ENCODE measurements around the gene NCOR1.

Gene NCOR1

GRCh38 chr17:15998031-15998562 lies 217.2 kb downstream of the NCOR1 start:
- H3K4me1 ChIP-seq (ENCODE audit: control extremely low read depth in 1 of 4, control insufficient read depth in 4 of 4, insufficient read depth in 4 of 4, low read length in 3 of 4) = peaks cover 9 to 24% (median 18%) of the 10 kb centered on the region in 4 experiments
- H3K4me3 ChIP-seq (ENCODE audit: control insufficient read depth in 1 of 7, extremely low read depth in 1 of 7, insufficient read depth in 4 of 7, low read depth in 2 of 7, low read length in 6 of 7) = peak overlapping the region in 1 of 7 experiments; percentile 64
- H3K27ac ChIP-seq (ENCODE audit: insufficient read depth in 1 of 2, low read depth in 1 of 2, low read length in 2 of 2, poor library complexity in 1 of 2, severe bottlenecking in 2 of 2) = no peak overlapping the region
- DNase-seq = no peak
- H3K9me3 ChIP-seq (ENCODE audit: control extremely low read depth in 1 of 5, control insufficient read depth in 4 of 5, insufficient read depth in 2 of 5, low read depth in 1 of 5, low read length in 4 of 5) = peaks cover 0 to 5% (median 3%) of the 10 kb centered on the region in 5 experiments
- H3K36me3 ChIP-seq (ENCODE audit: control insufficient read depth in 4 of 4, insufficient read depth in 4 of 4, low read length in 3 of 4) = peaks cover 4 to 35% (median 22%) of the 10 kb centered on the region in 4 experiments
- POLR2A ChIA-PET = interaction anchor here (2.2 kb wide), 1 partner anchor 54 kb away, joined by 5 read pairs; the partner anchor contains the start of gene ADORA2B
- CTCF ChIA-PET = interaction anchor here (0.6 to 3.1 kb wide), 6 partner anchors 28 to 170 kb away, joined by 3 to 14 read pairs (median 5); partner anchors contain the start of gene ADORA2B
- H3K27me3 ChIP-seq (replicated peaks in 2 of 5; ENCODE audit: control insufficient read depth in 4 of 5, insufficient read depth in 5 of 5, low read length in 4 of 5) = no peaks in the 10 kb centered on the region
- 100% methylated on average over 1 of the region's 4 CpGs for WGBS (ENCODE audit: insufficient coverage)

GRCh38 chr17:15996322-15996721 lies 219.0 kb downstream of the NCOR1 start:
- H3K4me1 ChIP-seq (ENCODE audit: control extremely low read depth in 1 of 4, control insufficient read depth in 4 of 4, insufficient read depth in 4 of 4, low read length in 3 of 4) = peaks cover 9 to 24% (median 16%) of the 10 kb centered on the region in 4 experiments
- no peaks in the 10 kb centered on the region for H3K27me3 ChIP-seq (replicated peaks in 2 of 5; ENCODE audit: control insufficient read depth in 4 of 5, insufficient read depth in 5 of 5, low read length in 4 of 5)
- peaks cover 0 to 17% (median 7%) of the 10 kb centered on the region in 4 experiments for H3K36me3 ChIP-seq (ENCODE audit: control insufficient read depth in 4 of 4, insufficient read depth in 4 of 4, low read length in 3 of 4)
- WGBS (ENCODE audit: insufficient coverage) = 85% methylated on average over 5 of the region's 6 CpGs
- H3K4me3 ChIP-seq (ENCODE audit: control insufficient read depth in 1 of 7, extremely low read depth in 1 of 7, insufficient read depth in 4 of 7, low read depth in 2 of 7, low read length in 6 of 7) = no peak overlapping the region
- ChIA-PET POLR2A (no interaction called here), CTCF (interaction anchor here (1.2 to 3.1 kb wide), 4 partner anchors 12 to 146 kb away, joined by 4 to 14 read pairs (median 6); partner anchors contain the start of gene ADORA2B)
- no peak overlapping the region for H3K27ac ChIP-seq (ENCODE audit: insufficient read depth in 1 of 2, low read depth in 1 of 2, low read length in 2 of 2, poor library complexity in 1 of 2, severe bottlenecking in 2 of 2)
- H3K9me3 ChIP-seq (ENCODE audit: control extremely low read depth in 1 of 5, control insufficient read depth in 4 of 5, insufficient read depth in 2 of 5, low read depth in 1 of 5, low read length in 4 of 5) = no peaks in the 10 kb centered on the region
- no peak for DNase-seq

DNA sequence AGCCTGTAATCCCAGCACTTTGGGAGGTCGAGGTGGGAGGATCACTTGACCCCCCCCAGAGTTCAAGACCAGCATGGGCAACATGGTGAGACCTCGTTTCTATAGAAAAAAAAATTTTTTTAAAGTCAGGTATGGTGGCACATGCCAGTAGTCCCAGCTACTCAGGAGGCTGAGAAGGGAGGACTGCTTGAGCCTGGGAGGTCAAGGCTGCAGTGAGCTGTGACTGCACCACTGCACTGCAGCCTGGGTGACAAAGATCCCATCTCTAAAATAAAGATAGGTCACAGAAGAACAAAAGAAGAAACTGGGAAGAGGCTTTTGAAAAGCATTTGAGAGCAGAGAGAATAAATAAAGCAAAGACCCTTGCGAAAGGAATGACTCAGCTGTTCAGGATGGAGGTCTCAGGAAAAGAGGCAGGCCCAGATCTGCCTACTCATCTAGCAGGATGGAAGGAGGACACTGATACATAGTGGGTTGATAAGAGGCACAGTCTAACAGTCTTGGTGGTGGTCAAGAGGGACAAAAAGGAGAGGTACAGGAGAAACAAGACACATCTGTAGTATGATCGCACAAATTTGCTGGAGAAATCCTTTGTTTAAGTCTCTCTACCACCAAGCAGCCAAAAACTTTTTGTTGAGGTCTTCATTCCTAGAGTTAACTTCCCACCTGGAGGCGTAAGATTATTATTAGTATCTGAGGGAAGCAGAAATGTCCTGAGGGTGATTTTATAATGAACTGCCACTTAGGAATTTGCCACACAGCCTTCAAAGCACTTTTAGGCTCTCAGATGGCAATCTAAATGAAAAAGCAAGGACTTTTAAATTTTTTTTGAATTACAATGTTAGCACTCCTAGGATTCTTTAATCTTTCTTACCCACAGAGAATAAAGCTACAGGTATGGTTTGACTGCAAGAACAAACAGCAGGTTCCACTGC lies 233.4 kb downstream of the NCOR1 start:
- Histone ChIP-seq H3K9me3 (ENCODE audit: control extremely low read depth in 1 of 5, control insufficient read depth in 4 of 5, insufficient read depth in 2 of 5, low read depth in 1 of 5, low read length in 4 of 5) (no peaks in the 10 kb centered on the region), H3K36me3 (ENCODE audit: control insufficient read depth in 4 of 4, insufficient read depth in 4 of 4, low read length in 3 of 4) (peaks cover 20 to 44% (median 28%) of the 10 kb centered on the region in 4 experiments), H3K27ac (ENCODE audit: insufficient read depth in 1 of 2, low read depth in 1 of 2, low read length in 2 of 2, poor library complexity in 1 of 2, severe bottlenecking in 2 of 2) (peak overlapping the region; percentile 52 to 76), H3K27me3 (replicated peaks in 2 of 5; ENCODE audit: control insufficient read depth in 4 of 5, insufficient read depth in 5 of 5, low read length in 4 of 5) (no peaks in the 10 kb centered on the region), H3K4me1 (ENCODE audit: control extremely low read depth in 1 of 4, control insufficient read depth in 4 of 4, insufficient read depth in 4 of 4, low read length in 3 of 4) (peaks cover 8 to 23% (median 20%) of the 10 kb centered on the region in 4 experiments), H3K4me3 (ENCODE audit: control insufficient read depth in 1 of 7, extremely low read depth in 1 of 7, insufficient read depth in 4 of 7, low read depth in 2 of 7, low read length in 6 of 7) (peak overlapping the region in 2 of 7 experiments; percentile 8 to 19)
- DNase-seq = peak; percentile 50 to 71 (median 64)
- ChIA-PET CTCF (interaction anchor here (1.2 to 2.4 kb wide), 3 partner anchors 11 to 37 kb away, joined by 5 to 6 read pairs (median 6); partner anchors contain the start of gene ADORA2B), POLR2A (no interaction called here)
- WGBS (ENCODE audit: insufficient coverage) = 59% methylated on average over 3 of the region's 5 CpGs

- no peaks in the 10 kb centered on the region for H3K27me3 ChIP-seq (replicated peaks in 2 of 5; ENCODE audit: control insufficient read depth in 4 of 5, insufficient read depth in 5 of 5, low read length in 4 of 5)
- DNase-seq = peak in 2 of 3 donors; percentile 63 to 72
- H3K4me3 ChIP-seq (ENCODE audit: control insufficient read depth in 1 of 7, extremely low read depth in 1 of 7, insufficient read depth in 4 of 7, low read depth in 2 of 7, low read length in 6 of 7) = peak overlapping the region in 2 of 7 experiments; percentile 6 to 8
- WGBS (ENCODE audit: insufficient coverage) = no CpG with 5 or more reads among the region's 2 CpGs
- peaks cover 24 to 43% (median 30%) of the 10 kb centered on the region in 4 experiments for H3K36me3 ChIP-seq (ENCODE audit: control insufficient read depth in 4 of 4, insufficient read depth in 4 of 4, low read length in 3 of 4)
- ChIA-PET POLR2A (no interaction called here), CTCF (interaction anchor here (0.9 to 1.4 kb wide), 2 partner anchors 36 to 100 kb away, joined by 3 to 5 read pairs; partner anchors contain the start of gene ADORA2B)
- no peaks in the 10 kb centered on the region for H3K9me3 ChIP-seq (ENCODE audit: control extremely low read depth in 1 of 5, control insufficient read depth in 4 of 5, insufficient read depth in 2 of 5, low read depth in 1 of 5, low read length in 4 of 5)
- peaks cover 8 to 23% (median 20%) of the 10 kb centered on the region in 4 experiments for H3K4me1 ChIP-seq (ENCODE audit: control extremely low read depth in 1 of 4, control insufficient read depth in 4 of 4, insufficient read depth in 4 of 4, low read length in 3 of 4)
- peak overlapping the region; percentile 37 to 76 for H3K27ac ChIP-seq (ENCODE audit: insufficient read depth in 1 of 2, low read depth in 1 of 2, low read length in 2 of 2, poor library complexity in 1 of 2, severe bottlenecking in 2 of 2)
Measured at GRCh38 chr17:15981208-15981607, 234.1 kb downstream of the NCOR1 start.

All from common myeloid progenitor, CD34-positive (primary cell).